ENCODE data around the gene TLK1.

The TLK1 gene

GRCh38 chr2:170984079-170984478, 176.6 kb downstream of the TLK1 start:
- CTCF ChIA-PET = interaction anchor here (0.8 to 1.9 kb wide), 4 partner anchors 10 to 55 kb away, joined by 3 to 8 read pairs (median 4); partner anchors contain the start of gene GORASP2
- POLR2A ChIA-PET = interaction anchor here (0.8 kb wide), 1 partner anchor 540 kb away, joined by 3 read pairs; no protein-coding TSS in a partner anchor

GRCh38 chr2:170975943-170976270, 184.8 kb downstream of the TLK1 start:
- DNase-seq (ENCODE audit: extremely low spot score) = no peak
- POLR2A ChIA-PET = no interaction called here
- TF ChIP-seq CTCF (IDR thresholded peaks at IDR 0.05; ENCODE audit: control extremely low read depth, extremely low read depth, low read depth, missing control alignments) = no peak
- CTCF ChIA-PET = interaction anchor here (1.6 to 4.6 kb wide), 2 partner anchors 21 to 47 kb away, joined by 7 to 43 read pairs; partner anchors contain the start of gene GORASP2

More at GRCh38 chr2:170984079-170984478, 176.6 kb downstream of the TLK1 start:
- no peak for DNase-seq (ENCODE audit: extremely low spot score)
- no peak for TF ChIP-seq CTCF (IDR thresholded peaks at IDR 0.05; ENCODE audit: control extremely low read depth, extremely low read depth, low read depth, missing control alignments)

- POLR2A ChIA-PET = no interaction called here
- no peak for TF ChIP-seq CTCF (IDR thresholded peaks at IDR 0.05; ENCODE audit: control extremely low read depth, extremely low read depth, low read depth, missing control alignments)
- no peak for DNase-seq (ENCODE audit: extremely low spot score)
- CTCF ChIA-PET = interaction anchor here (0.7 to 4.6 kb wide), 6 partner anchors 21 to 441 kb away, joined by 3 to 43 read pairs (median 4); partner anchors contain the start of gene GORASP2
Measured at GRCh38 chr2:170975127-170975942, 185.4 kb downstream of the TLK1 start.

- ChIA-PET POLR2A (no interaction called here), CTCF (interaction anchor here (0.6 to 4.6 kb wide), 12 partner anchors 10 to 729 kb away, joined by 3 to 43 read pairs (median 4); partner anchors contain the start of gene GORASP2)
- TF ChIP-seq CTCF (IDR thresholded peaks at IDR 0.05; ENCODE audit: control extremely low read depth, extremely low read depth, low read depth, missing control alignments) = no peak
- no peak for DNase-seq (ENCODE audit: extremely low spot score)
Measured at GRCh38 chr2:170974304-170974993, 186.2 kb downstream of the TLK1 start.

GRCh38 chr2:170973492-170974303, 187.0 kb downstream of the TLK1 start:
- DNase-seq (ENCODE audit: extremely low spot score) = peak; percentile 96
- TF ChIP-seq CTCF (IDR thresholded peaks at IDR 0.05; ENCODE audit: control extremely low read depth, extremely low read depth, low read depth, missing control alignments) = peak; percentile 94
- ChIA-PET CTCF (interaction anchor here (0.6 to 4.6 kb wide), 38 partner anchors 10 to 729 kb away, joined by 3 to 43 read pairs (median 4); partner anchors contain the start of gene GORASP2), POLR2A (no interaction called here)

- no peak for TF ChIP-seq CTCF (IDR thresholded peaks at IDR 0.05; ENCODE audit: control extremely low read depth, extremely low read depth, low read depth, missing control alignments)
- no peak for DNase-seq (ENCODE audit: extremely low spot score)
- CTCF ChIA-PET = interaction anchor here (0.7 to 4.6 kb wide), 33 partner anchors 10 to 533 kb away, joined by 3 to 43 read pairs (median 4); partner anchors contain the start of gene GORASP2
- POLR2A ChIA-PET = no interaction called here
Measured at GRCh38 chr2:170973225-170973491, 187.5 kb downstream of the TLK1 start.

All from GM10248 (cell line).